Measurements from ENCODE around the gene GJB6.

GJB6 gene

DNA sequence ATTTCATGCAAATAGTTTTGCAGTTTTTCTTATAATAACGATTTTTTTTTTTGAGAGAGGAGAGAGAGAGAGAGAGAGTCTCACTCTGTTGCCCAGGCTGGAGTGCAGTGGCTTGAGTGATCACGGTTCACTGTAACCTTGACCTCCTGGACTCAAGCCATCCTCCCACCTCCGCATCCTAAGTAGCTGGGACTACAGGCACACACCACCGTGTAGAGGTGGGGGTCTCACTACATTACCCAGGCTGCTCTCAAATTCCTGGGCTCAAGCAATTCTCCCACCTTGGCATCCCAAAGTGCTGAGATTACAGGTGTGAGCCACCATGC, 26.8 kb upstream of the GJB6 start:
- no peak for DNase-seq
- H3K9me3 ChIP-seq (ENCODE audit: control insufficient read depth, low read length): no peaks in the 10 kb centered on the region
- no peaks in the 10 kb centered on the region for H3K4me1 ChIP-seq (ENCODE audit: control insufficient read depth, insufficient read depth, low read length, poor library complexity, severe bottlenecking)
- no peaks in the 10 kb centered on the region for H3K36me3 ChIP-seq (ENCODE audit: control insufficient read depth, insufficient read depth, low read length)
- H3K27me3 ChIP-seq (replicated peaks; ENCODE audit: control insufficient read depth, insufficient read depth, low read length, poor library complexity, severe bottlenecking): no peaks in the 10 kb centered on the region
- H3K4me3 ChIP-seq (ENCODE audit: insufficient read depth, low read depth, low read length, poor library complexity, severe bottlenecking): no peak overlapping the region
- no peak overlapping the region for H3K27ac ChIP-seq (ENCODE audit: insufficient read depth, low read length, poor library complexity, severe bottlenecking)

DNA sequence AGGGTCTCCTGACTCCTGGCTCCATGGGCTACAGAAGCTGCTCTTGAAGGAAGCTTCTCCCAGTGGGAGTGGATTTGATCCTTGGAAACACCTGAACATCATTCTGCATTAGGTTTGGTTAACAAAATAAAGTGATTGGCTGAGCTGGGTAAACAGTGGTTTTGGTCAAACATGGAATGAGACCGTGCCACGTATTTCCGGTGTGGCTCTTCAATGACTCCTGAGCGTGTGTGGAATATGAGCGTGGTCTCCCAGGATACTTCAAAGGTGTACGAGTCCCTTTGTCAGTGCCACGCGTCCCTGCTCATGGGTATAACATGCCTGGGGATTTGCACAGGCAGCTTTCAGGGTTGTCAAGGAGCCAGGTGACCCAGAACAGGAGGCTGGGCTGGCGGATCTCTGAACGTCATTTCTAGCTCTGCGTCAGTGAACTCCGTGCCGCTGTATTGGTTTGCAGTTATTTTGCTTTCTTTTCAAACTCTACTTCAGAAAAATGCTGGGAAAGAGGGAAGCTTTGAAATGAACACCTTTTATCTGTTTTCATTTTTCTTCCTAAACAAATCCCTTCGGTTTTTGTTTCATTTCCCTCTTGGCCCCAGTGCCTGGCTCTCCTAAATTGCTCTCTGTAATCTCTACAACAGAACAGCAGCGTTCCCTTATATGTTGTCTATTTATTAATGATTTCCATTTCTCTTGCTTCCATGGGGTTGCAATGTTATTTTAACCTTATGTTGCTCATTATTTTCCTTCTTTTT, 26.3 kb upstream of the GJB6 start:
- Histone ChIP-seq H3K9me3 (ENCODE audit: control insufficient read depth, low read length) (no peaks in the 10 kb centered on the region), H3K4me3 (ENCODE audit: insufficient read depth, low read depth, low read length, poor library complexity, severe bottlenecking) (no peak overlapping the region), H3K27me3 (replicated peaks; ENCODE audit: control insufficient read depth, insufficient read depth, low read length, poor library complexity, severe bottlenecking) (no peaks in the 10 kb centered on the region), H3K36me3 (ENCODE audit: control insufficient read depth, insufficient read depth, low read length) (no peaks in the 10 kb centered on the region), H3K27ac (ENCODE audit: insufficient read depth, low read length, poor library complexity, severe bottlenecking) (no peak overlapping the region), H3K4me1 (ENCODE audit: control insufficient read depth, insufficient read depth, low read length, poor library complexity, severe bottlenecking) (no peaks in the 10 kb centered on the region)
- DNase-seq: no peak

DNA sequence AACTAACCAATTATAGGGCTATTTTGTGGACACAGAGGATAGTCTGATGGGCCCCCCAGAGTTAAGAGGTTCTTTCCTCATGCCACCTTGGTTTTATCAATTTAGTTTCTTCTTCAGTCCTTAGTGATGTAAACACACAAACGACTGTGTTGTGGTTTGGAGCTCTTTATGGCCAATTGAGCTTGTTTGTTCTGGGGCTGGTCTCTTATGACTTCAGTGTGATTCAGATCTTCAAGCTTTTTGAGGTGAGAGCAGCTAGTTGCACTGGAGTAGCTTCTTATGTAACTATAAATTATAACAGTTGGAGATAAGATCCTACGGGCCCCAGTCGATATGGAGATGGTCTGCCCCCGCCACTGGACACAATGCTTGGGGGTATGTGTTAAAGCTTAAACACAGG, 22.0 kb upstream of the GJB6 start:
- no peaks in the 10 kb centered on the region for H3K36me3 ChIP-seq (ENCODE audit: control insufficient read depth, insufficient read depth, low read length)
- H3K27me3 ChIP-seq (replicated peaks; ENCODE audit: control insufficient read depth, insufficient read depth, low read length, poor library complexity, severe bottlenecking): no peaks in the 10 kb centered on the region
- no peak overlapping the region for H3K27ac ChIP-seq (ENCODE audit: insufficient read depth, low read length, poor library complexity, severe bottlenecking)
- no peaks in the 10 kb centered on the region for H3K9me3 ChIP-seq (ENCODE audit: control insufficient read depth, low read length)
- H3K4me3 ChIP-seq (ENCODE audit: insufficient read depth, low read depth, low read length, poor library complexity, severe bottlenecking): no peak overlapping the region
- no peaks in the 10 kb centered on the region for H3K4me1 ChIP-seq (ENCODE audit: control insufficient read depth, insufficient read depth, low read length, poor library complexity, severe bottlenecking)
- no peak for DNase-seq

GRCh38 chr13:20249913-20250312, 17.8 kb upstream of the GJB6 start:
- no peaks in the 10 kb centered on the region for H3K36me3 ChIP-seq (ENCODE audit: control insufficient read depth, insufficient read depth, low read length)
- no peak overlapping the region for H3K4me3 ChIP-seq (ENCODE audit: insufficient read depth, low read depth, low read length, poor library complexity, severe bottlenecking)
- no peak for DNase-seq
- no peaks in the 10 kb centered on the region for H3K9me3 ChIP-seq (ENCODE audit: control insufficient read depth, low read length)
- no peaks in the 10 kb centered on the region for H3K27me3 ChIP-seq (replicated peaks; ENCODE audit: control insufficient read depth, insufficient read depth, low read length, poor library complexity, severe bottlenecking)
- H3K27ac ChIP-seq (ENCODE audit: insufficient read depth, low read length, poor library complexity, severe bottlenecking): no peak overlapping the region
- no peaks in the 10 kb centered on the region for H3K4me1 ChIP-seq (ENCODE audit: control insufficient read depth, insufficient read depth, low read length, poor library complexity, severe bottlenecking)

DNA sequence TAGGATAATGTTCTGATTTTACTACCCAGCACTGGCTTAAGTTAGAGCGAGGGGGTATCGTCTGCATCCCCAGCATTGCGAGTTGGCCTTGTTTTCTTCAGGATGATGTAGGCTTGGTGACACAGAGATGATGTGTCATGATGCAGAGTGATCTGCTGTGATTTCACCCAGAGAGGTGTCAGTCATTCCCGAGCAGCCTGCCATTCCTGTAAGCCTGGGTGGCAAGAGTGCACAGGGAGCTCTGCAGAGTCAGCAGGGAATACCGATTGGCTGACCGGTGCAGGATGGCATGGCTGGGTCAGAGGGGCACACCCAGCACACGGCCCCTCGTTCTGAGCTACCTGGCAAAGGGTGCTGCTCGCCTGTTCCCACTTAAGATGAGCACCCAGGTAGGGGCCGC, 15.8 kb upstream of the GJB6 start:
- Histone ChIP-seq H3K9me3 (ENCODE audit: control insufficient read depth, low read length) (no peaks in the 10 kb centered on the region), H3K27ac (ENCODE audit: insufficient read depth, low read length, poor library complexity, severe bottlenecking) (no peak overlapping the region), H3K27me3 (replicated peaks; ENCODE audit: control insufficient read depth, insufficient read depth, low read length, poor library complexity, severe bottlenecking) (no peaks in the 10 kb centered on the region), H3K4me1 (ENCODE audit: control insufficient read depth, insufficient read depth, low read length, poor library complexity, severe bottlenecking) (no peaks in the 10 kb centered on the region), H3K4me3 (ENCODE audit: insufficient read depth, low read depth, low read length, poor library complexity, severe bottlenecking) (no peak overlapping the region), H3K36me3 (ENCODE audit: control insufficient read depth, insufficient read depth, low read length) (no peaks in the 10 kb centered on the region)
- DNase-seq: no peak

- no peak overlapping the region for H3K27ac ChIP-seq (ENCODE audit: insufficient read depth, low read length, poor library complexity, severe bottlenecking)
- no peak for DNase-seq
- no peak overlapping the region for H3K4me3 ChIP-seq (ENCODE audit: insufficient read depth, low read depth, low read length, poor library complexity, severe bottlenecking)
- H3K4me1 ChIP-seq (ENCODE audit: control insufficient read depth, insufficient read depth, low read length, poor library complexity, severe bottlenecking): no peaks in the 10 kb centered on the region
- no peaks in the 10 kb centered on the region for H3K36me3 ChIP-seq (ENCODE audit: control insufficient read depth, insufficient read depth, low read length)
- no peaks in the 10 kb centered on the region for H3K27me3 ChIP-seq (replicated peaks; ENCODE audit: control insufficient read depth, insufficient read depth, low read length, poor library complexity, severe bottlenecking)
- no peaks in the 10 kb centered on the region for H3K9me3 ChIP-seq (ENCODE audit: control insufficient read depth, low read length)
Observed at GRCh38 chr13:20247403-20247802, 15.3 kb upstream of the GJB6 start.

- H3K9me3 ChIP-seq (ENCODE audit: control insufficient read depth, low read length): no peaks in the 10 kb centered on the region
- H3K27ac ChIP-seq (ENCODE audit: insufficient read depth, low read length, poor library complexity, severe bottlenecking): no peak overlapping the region
- no peaks in the 10 kb centered on the region for H3K36me3 ChIP-seq (ENCODE audit: control insufficient read depth, insufficient read depth, low read length)
- DNase-seq: no peak
- no peaks in the 10 kb centered on the region for H3K4me1 ChIP-seq (ENCODE audit: control insufficient read depth, insufficient read depth, low read length, poor library complexity, severe bottlenecking)
- H3K4me3 ChIP-seq (ENCODE audit: insufficient read depth, low read depth, low read length, poor library complexity, severe bottlenecking): no peak overlapping the region
- no peaks in the 10 kb centered on the region for H3K27me3 ChIP-seq (replicated peaks; ENCODE audit: control insufficient read depth, insufficient read depth, low read length, poor library complexity, severe bottlenecking)
Observed at GRCh38 chr13:20241593-20241992, 9.5 kb upstream of the GJB6 start.

DNA sequence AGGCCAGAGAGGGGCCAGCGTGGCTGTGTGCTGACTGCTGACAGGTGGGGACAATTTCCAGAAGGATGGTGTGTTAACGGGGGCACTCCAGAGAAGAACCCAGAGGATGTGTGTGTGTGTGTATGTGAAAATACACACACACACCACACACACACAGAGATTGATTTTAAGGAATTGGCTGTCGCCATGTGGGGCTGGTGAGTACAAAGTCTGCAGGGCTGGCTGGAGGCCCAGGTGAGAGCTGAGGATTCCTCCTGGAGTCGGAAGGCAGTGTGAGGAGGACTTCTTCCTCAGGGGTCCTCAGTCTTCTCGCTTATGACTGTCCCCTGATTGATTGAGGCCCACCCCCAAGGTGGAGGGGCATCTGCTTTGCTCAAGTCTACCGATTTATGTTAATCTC, 7.6 kb upstream of the GJB6 start:
- H3K9me3 ChIP-seq (ENCODE audit: control insufficient read depth, low read length): no peaks in the 10 kb centered on the region
- H3K27ac ChIP-seq (ENCODE audit: insufficient read depth, low read length, poor library complexity, severe bottlenecking): no peak overlapping the region
- DNase-seq: no peak
- H3K4me1 ChIP-seq (ENCODE audit: control insufficient read depth, insufficient read depth, low read length, poor library complexity, severe bottlenecking): no peaks in the 10 kb centered on the region
- H3K4me3 ChIP-seq (ENCODE audit: insufficient read depth, low read depth, low read length, poor library complexity, severe bottlenecking): no peak overlapping the region
- H3K36me3 ChIP-seq (ENCODE audit: control insufficient read depth, insufficient read depth, low read length): no peaks in the 10 kb centered on the region
- H3K27me3 ChIP-seq (replicated peaks; ENCODE audit: control insufficient read depth, insufficient read depth, low read length, poor library complexity, severe bottlenecking): no peaks in the 10 kb centered on the region

- DNase-seq: no peak
- H3K36me3 ChIP-seq (ENCODE audit: control insufficient read depth, insufficient read depth, low read length): no peaks in the 10 kb centered on the region
- no peak overlapping the region for H3K27ac ChIP-seq (ENCODE audit: insufficient read depth, low read length, poor library complexity, severe bottlenecking)
- H3K4me1 ChIP-seq (ENCODE audit: control insufficient read depth, insufficient read depth, low read length, poor library complexity, severe bottlenecking): peaks cover 4% of the 10 kb centered on the region
- H3K4me3 ChIP-seq (ENCODE audit: insufficient read depth, low read depth, low read length, poor library complexity, severe bottlenecking): peak overlapping the region; percentile 62
- H3K27me3 ChIP-seq (replicated peaks; ENCODE audit: control insufficient read depth, insufficient read depth, low read length, poor library complexity, severe bottlenecking): no peaks in the 10 kb centered on the region
- H3K9me3 ChIP-seq (ENCODE audit: control insufficient read depth, low read length): no peaks in the 10 kb centered on the region
Observed at GRCh38 chr13:20232556-20233277, 598 bp upstream of the GJB6 start.

DNA sequence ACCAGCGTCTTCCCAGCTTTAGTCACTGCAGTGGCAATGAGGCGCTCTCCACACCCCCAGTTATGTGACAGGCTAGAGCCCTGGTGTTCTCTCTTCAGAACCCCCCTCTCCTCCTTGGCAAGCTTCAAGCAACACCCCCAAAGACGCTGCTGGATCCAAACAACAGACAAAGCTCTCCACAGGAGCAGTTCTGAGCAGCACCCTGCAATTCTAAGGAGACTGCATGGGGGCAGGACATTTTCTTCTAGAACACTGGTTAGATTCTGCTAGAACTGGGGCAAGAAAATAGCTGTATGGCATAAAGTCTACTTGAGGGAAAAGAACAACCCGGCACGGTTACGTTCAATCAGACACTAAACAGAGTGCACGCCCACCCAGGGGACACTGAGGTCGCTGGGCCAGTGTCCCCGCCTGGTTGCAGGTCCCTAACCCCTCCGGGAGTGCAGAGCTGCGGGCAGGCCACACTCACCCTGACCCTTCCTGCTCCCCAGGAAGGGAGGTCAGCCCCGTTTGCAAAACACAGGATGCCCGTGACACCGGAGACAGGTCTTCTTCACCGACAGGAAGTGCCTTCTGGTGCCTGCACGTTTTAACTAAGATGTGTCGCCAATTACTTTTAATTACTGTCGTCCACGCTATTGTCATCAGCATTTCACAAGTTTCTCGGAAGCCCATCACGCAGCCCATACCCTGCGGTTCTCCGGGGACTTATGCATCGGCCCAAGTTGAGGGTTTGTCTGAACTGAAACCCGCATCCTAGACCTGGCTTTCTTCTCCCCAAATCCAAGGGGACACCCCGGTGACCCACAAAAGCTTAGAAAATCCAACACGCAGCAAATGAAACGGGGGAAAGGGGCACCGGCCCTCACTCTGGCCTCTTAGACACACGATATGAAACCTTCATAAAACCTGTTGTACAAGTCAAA, 943 bp downstream of the GJB6 start:
- Histone ChIP-seq H3K4me1 (ENCODE audit: control insufficient read depth, insufficient read depth, low read length, poor library complexity, severe bottlenecking) (peaks cover 4% of the 10 kb centered on the region), H3K27ac (ENCODE audit: insufficient read depth, low read length, poor library complexity, severe bottlenecking) (no peak overlapping the region), H3K4me3 (ENCODE audit: insufficient read depth, low read depth, low read length, poor library complexity, severe bottlenecking) (peak overlapping the region; percentile 62), H3K9me3 (ENCODE audit: control insufficient read depth, low read length) (no peaks in the 10 kb centered on the region), H3K27me3 (replicated peaks; ENCODE audit: control insufficient read depth, insufficient read depth, low read length, poor library complexity, severe bottlenecking) (no peaks in the 10 kb centered on the region), H3K36me3 (ENCODE audit: control insufficient read depth, insufficient read depth, low read length) (no peaks in the 10 kb centered on the region)
- DNase-seq: no peak
